HG03565 (cell line): ENCODE results near the gene MYO9A.
"Not testable (repeated sequence)": the region's sequence is repeated elsewhere in the genome, so short reads cannot be mapped to it uniquely, and the experiment has no call there.

ENCODE experiments used
- ATAC-seq: cut with Tn5 transposase; IDR thresholded peaks from one replicate; pipeline ENCODE4 v1.9.1; 2021; ENCODE audit warnings: mild to moderate bottlenecking, moderate library complexity; ENCODE audit not compliant: unreplicated experiment

MYO9A gene

DNA sequence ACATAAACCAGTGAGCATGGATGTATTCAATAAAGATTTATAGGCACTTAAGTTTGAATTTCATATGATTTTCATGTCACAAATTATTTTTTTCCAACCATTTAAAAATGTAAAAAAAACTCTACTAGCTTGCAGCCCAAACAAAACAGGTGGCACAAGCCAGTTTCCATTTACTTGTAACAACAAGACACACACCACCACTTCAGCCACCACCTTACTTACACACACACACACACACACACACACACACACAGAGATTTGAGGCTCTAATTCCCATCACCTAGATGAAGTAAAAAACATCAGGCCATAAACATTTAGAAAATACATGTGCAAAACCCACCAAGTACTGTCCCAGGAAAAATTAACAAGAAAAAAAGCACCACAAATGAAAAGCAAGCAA is 25.3 kb downstream of the MYO9A start:
- no peak for ATAC-seq

DNA sequence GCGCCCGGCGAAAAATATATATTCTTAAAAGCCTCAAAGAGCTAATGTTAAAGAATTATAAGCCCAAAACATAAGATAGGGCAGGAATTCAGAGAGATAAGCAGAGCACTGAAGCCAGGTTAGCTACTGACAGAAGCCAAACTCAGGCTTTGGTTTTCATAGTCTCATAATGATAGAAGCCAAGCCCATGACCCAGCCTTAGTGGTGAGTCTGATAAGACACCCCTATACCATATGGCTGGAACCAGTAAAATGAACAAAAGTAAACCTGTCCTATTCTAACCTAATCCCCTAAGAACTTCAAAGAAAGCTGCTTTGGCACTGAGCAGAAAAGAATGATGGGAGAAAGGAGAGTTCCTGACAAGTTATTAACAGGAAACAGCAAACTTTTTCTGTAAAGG is 25.9 kb downstream of the MYO9A start:
- no peak for ATAC-seq

DNA sequence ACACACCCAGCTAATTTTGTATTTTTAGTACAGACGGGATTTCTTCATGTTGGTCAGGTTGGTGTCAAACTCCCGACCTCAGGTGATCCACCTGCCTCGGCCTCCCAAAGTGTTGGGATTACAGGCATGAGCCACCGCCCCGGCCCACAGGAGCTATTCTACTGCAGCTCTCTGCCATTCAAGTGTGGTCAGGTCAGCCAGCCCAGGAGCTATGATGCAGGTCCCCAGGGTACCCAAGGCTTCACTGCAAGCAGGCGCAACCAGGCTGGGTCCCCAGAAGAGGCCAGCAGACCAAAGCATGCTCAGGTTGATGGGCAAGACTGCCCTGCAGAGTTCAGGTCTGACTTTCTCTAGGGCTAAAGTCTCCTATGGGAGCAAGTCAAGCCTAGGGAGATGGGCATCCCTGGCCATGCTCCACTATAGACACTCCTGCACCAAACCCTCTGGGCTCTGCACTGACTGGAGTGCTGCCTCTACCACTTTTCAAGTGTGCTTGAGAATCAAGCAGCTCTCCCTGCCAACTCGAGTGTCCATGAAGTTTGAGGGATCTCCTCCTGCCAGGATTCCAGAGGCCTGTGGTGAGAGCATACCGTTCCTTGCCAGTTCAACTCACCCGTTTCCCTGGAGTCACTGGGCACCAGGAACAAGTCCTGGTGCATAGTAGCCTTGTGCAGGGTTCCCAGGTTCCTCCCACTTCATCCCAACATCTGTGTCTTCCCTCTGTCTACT is 30.9 kb downstream of the MYO9A start:
- ATAC-seq: no peak

DNA sequence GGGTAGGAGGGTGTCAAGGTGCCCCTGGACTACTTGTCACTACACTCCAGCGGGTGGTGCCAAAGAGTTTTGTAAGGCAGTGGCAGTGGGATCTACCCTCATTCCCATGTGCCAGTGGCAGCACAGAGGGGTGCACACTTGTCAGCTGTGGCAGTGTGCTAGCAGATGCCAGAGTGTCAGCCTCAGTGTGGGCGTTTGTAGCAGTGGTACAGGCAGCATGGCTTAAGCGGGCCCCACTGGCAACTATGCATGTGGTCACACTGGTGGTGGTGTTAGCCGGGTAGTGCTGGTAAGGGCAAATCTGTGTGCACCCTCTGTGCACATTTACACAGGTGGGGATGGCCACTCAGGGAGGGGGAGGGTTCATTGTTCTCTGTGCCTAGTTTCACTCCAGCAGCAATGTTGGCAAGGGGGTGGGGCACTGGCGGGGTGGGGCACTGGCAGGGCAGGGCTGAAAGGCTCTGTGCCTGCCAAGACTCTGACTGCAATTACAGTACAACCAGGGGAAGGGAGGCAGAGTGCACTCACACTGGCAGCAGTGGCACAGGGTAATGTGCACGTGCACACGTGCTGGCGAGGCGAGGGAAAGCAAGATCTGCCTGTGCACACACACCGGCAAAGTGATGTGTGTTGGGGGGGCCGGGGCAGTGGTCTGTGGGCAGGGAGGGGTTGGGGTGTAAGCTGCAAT is 31.8 kb downstream of the MYO9A start:
- ATAC-seq: no peak

DNA sequence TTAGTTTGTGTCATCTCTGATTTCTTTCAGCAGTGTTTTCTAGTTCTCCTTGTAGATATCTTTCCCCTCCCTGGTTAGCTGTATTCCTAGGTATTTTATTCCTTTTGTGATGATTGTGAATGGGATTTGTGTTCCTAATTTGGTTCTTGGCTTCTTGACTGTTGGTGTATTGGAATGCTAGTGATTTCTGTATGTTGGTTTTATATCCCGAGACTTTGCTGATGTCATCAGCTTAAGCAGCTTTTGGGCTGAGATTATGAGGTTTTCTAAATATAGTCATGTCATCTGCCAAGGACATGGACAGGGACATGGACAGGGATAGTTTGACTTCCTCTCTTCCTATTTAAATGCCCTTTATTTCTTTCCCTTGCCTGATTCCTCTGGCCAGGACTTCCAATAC is 35.8 kb downstream of the MYO9A start:
- no peak for ATAC-seq

DNA sequence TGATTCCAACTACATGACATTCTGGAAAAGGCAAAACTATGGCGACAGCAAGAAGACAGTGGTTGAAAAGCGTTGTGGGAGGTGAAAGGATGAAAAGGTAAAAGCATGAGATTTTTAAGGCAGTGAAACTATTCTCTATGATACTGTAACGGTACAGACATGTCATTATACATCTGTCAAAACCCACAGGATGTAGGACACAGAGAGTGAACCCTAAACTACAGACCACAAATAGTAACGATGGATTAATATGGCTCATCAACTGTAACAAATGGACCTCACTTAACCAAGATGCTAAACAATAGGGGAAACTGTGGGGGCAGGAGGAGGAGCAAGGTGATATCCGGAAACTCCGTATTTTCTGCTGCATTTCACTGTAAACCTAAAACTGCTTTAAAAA is 39.1 kb downstream of the MYO9A start:
- ATAC-seq: peak; percentile 78

DNA sequence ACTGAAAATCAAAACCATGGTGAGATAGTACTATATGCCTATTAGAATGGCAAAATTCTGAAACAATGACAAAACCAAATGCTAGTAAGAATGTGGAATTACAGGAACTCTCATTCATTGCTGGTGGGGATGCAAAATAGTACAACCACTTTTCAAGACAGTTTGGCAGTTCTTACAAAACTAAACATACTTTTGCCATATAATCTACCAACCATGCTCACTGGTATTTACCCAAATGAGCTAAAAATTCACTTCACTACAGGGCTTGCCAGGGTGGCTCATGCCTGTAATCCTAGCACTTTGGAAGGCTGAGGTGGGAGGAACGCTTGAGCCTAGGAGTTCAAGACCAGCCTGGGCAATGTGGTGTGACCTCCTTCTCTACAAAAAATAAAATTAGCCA is 40.0 kb downstream of the MYO9A start:
- ATAC-seq: no peak

DNA sequence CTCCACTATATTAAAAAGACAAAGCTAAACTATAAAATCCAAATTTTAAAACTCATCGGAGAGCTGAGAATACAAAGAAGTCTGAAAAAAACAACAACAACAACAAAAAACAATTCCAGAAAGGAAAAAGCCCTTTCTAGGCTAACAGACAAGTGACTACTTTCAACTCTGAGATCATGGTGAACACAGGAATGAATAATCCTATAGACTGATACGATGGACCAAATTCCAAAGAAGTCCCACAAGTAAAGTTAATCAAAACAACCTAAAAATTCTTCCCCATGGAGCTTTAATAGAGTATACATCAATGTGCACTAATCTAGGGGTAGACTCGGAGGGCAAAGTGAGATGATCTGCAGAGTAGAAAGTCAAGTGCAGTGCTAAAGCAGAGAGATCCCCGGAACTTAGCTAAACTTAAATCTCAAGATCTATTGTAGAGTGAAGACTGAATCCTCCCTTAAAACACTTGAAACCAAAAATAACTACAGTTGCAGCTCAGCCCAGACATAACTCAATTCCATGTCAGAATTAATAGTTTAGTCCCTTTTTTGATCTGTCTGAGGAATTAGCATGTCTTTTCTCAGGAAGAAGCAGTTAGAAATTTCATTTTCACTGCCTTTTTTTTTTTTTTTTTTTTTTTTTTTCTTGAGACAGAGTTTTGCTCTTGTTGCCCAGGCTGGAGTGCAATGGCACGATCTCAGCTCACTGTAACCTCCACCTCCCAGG is 43.5 kb downstream of the MYO9A start:
- ATAC-seq: no peak

DNA sequence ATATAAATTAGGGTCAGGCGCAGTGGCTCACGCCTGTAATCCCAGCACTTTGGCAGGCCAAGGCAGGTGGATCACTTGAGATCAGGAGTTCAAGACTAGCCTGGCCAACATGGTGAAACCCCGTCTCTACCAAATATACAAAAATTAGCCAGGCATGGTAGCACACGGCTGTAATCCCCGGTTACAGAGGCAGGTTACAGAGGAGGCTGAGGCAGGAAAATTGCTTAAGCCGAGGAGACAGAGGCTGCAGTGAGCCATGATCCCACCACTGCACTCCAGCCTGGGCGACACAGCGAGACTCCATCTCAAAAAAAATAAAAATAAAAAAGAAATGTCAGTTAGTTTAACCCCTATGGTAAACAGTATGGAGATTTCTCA is 46.5 kb downstream of the MYO9A start:
- ATAC-seq: not testable (repeated sequence)

DNA sequence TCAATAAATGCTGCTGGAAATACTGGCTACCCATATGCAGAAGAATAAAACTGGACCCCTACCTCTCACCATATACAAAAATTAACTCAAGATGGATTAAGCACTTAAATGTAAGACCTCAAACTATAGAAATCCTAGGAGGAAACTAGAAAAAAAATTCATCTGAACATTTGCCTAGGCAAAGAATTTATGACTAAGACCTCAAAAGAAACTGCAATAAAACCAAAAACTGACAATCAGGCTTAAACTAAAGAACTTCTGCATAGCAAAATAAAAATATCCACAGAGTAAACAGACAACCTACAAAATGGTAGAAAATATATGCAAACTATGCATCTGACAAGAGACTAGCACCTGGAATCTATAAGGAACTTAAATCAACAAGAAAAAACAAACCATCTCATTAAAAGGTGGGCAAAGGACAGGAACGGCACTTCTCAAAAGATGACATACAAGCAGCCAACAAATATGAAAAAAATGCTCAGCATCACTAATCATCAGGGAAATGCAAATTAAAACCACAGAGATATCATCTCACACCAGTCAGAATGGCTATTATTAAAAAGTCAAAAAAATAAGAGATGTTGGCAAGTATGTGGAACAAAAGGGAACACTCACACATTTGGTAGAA is 47.0 kb downstream of the MYO9A start:
- no peak for ATAC-seq

DNA sequence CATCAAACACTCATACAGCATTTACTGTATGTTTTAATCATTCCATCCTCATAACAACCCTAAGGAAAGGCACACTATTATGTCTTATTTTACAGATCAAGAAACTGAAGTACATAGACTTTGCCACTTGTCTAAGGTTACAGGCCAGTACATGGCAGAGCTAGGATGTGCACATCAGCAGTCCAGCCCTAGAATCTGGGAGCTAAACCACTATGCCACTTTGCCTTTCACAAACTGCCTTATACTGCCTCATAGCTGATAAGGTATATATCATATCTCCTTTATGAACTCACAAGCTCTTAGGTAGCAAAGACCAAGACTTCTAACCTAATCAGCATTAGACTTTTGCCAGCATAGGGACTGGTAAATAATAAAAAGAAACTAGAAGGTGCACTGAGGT is 49.1 kb downstream of the MYO9A start:
- no peak for ATAC-seq

DNA sequence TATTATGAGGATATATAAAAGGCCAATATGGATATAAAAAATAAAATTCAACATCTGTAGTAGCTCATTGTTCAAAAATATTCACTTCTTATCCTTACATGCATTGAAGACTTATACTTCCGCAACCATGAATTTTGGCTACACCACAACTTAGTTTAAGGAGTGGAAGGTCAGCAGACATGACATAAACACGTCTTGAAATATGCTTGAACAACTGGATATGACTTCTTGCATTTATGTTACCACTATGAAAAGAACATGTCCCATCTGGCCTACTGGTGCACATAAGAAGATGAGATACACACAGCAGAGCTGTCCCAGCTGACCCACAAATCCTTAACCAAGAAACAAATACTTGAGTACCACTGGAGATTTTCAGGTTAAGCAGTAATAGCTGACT is 52.1 kb downstream of the MYO9A start:
- ATAC-seq: no peak

DNA sequence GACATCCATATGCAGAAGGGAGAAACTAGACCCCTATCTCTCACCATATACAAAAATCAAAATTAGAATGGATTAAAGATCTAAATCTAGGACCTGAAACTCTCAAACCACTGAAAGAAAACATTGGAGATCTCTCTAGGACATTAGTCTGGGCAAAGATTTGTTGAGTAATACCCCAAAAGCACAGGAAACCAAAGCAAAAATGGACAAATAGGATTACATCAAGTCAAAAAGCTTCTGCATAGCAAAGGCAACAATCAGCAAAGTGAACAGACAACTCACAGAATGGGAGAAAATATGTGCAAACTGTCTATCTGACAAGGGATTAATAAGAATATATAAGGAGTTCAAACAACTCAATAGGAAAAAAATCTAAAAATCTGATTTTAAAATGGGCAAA is 54.8 kb downstream of the MYO9A start:
- ATAC-seq: no peak

DNA sequence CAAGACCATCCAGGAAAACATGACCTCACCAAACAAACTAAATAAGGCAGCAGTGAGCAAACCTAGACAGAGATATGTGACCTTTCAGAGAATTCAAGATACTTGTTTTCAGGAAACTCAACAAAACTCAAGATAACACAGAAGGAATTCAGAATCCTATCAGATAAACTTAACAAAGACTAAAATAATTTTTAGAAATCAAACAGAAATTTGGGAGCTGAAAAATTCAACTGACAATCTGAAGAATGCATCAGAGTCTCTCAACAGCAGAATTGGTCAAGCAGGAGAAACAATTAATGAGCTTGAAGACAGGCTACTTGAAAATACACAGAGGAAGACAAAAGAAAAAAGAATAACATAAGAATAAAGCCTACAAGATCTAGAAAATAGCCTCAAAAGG is 55.6 kb downstream of the MYO9A start:
- ATAC-seq: no peak

DNA sequence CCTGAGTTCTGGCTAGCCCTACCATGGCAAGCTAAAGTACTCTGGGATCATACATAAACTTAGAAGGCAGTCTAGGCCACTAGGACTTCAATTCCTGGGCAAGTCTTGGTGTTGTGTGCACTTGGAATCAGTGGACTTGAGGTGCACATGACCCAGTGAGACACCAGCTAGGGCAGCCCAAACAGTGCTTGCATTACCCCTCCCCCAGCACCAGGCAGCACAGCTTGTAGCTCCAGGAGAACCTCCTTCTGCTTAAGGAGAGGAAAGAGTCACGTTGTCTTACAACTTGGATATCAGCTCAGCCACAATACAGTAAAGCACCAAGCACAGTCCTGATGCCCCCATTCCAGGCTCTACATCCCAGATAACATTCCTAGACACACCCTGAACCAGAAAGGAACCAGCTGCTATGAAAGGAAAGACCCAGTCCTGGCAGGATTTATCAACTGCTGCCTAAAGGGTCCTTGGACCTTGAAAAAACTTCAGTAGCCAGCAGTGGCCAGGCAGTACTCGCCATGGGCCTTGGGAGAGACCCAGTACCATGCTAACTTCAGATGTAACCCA is 57.2 kb downstream of the MYO9A start:
- ATAC-seq: no peak

DNA sequence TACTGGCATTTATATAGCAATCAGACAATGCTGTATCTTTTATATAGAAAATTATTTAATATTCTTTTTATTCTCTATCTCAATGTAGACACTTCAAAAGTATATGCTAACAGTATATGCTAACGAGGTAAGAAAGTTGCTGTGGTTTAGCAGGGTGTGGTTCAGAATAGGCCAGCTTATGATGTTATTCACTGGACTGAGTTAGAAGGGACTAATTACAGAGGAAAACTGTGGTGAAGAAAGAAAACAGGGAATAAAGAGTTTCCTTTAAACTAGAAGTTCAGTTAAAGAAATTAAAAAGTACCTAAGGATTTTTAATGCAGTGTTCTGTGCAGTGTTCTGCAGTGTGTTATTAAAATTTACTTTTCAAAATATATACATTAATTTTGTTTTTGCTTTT is 59.4 kb downstream of the MYO9A start:
- no peak for ATAC-seq

DNA sequence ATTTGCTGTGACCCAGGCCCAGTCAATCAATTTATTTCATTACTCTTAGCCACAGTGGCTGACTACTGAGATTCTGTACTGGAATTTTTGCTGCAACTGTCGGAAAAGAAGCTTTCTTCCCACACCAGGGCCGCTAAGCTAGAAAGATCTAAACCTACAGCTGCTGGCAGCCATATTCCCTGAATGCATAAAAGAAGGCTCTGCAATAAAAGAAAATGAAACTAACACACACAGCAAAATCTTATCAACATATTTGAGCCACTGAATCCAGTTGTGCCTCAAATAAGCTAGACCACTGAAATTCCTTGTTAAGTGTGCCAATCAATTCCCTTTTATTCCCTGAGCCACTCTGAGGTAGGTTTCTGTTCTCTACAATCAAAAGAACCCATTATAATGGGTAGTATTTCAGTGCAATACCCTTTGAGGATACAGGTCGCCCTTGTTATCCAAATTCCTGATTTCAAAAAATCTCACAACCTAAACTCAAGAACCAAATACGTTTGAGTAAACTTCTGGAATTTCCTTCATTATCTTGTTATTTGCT is 60.3 kb downstream of the MYO9A start:
- no peak for ATAC-seq

DNA sequence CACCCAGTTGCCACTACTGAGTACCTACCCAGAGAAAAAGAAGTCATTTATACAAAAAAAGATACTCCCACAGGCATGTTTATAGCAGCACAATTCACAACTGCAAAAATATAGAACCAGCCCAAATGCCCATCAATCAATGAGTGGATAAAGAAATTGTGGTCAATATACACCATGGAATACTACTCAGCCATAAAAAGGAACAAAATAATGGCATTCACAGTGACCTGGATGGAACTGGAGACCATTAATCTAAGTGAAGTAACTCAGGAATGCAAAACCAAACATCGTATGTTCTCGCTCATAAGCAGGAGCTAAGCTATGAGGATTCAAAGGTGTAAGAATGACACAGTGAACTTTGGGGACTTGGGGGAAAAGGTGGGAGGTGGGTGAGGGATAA is 61.7 kb downstream of the MYO9A start:
- not testable (repeated sequence) for ATAC-seq

DNA sequence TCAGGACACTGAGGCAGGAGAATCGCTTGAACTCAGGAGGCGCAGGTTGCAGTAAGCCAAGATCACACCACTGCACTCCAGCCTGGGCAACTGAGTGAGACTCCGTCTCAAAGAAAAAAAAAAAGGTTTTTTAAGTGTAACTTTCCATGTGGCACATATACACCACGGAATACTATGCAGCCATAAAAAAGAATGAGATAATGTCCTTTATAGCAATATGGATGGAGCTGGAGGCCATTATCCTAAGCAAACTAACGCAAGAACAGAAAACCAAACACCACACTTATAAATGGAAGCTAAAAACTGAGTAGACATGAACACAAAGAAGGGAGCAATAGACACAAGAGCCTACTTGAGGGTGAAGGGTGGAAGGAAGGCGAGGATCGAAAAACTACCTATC is 64.7 kb downstream of the MYO9A start:
- not testable (repeated sequence) for ATAC-seq

DNA sequence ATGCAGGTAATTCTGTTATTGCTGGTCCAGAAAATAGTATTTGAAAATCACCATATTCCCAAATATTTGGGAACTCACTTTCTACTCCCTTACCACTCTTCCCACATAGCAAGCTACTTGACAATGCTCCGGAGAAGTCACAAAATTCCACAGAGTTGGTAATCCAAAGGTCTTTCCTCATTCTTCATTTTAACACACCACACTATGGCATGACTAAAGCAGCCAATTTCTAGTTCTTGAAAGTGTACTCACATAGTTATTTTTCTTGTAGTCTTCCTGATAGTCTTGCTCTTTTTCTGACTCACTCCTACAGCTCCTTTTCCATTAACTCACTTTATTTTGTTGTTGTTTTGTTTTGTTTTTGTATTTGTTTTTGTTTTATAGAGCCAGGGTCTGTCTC is 67.2 kb downstream of the MYO9A start:
- ATAC-seq: no peak

DNA sequence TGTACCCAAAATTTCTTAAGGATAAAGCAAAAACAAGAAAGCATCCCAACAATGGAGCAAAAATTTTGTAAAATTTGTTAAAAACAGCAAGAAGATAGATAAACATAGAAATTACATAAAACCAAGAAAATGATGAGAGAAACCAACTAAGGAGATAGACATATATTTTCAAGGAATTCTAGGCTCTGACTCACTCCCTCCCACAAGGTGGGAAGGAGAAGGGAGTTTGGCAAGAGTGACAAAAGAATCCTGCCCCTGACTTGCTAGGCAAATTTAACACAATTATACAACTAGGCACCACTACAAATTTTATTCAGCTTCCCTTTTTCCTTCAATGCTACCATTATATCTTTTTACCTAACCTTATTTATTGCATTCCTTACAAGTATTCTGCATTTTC is 70.9 kb downstream of the MYO9A start:
- no peak for ATAC-seq
